SHP77 (cell line): ENCODE measurements around the gene AGBL5.

Experiments used
- DNase-seq, 2 experiments: peaks; one replicate each; lab custom pipeline; 2025; lab: John Stamatoyannopoulos, UW

The AGBL5 gene, protein sequence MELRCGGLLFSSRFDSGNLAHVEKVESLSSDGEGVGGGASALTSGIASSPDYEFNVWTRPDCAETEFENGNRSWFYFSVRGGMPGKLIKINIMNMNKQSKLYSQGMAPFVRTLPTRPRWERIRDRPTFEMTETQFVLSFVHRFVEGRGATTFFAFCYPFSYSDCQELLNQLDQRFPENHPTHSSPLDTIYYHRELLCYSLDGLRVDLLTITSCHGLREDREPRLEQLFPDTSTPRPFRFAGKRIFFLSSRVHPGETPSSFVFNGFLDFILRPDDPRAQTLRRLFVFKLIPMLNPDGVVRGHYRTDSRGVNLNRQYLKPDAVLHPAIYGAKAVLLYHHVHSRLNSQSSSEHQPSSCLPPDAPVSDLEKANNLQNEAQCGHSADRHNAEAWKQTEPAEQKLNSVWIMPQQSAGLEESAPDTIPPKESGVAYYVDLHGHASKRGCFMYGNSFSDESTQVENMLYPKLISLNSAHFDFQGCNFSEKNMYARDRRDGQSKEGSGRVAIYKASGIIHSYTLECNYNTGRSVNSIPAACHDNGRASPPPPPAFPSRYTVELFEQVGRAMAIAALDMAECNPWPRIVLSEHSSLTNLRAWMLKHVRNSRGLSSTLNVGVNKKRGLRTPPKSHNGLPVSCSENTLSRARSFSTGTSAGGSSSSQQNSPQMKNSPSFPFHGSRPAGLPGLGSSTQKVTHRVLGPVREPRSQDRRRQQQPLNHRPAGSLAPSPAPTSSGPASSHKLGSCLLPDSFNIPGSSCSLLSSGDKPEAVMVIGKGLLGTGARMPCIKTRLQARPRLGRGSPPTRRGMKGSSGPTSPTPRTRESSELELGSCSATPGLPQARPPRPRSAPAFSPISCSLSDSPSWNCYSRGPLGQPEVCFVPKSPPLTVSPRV

DNA sequence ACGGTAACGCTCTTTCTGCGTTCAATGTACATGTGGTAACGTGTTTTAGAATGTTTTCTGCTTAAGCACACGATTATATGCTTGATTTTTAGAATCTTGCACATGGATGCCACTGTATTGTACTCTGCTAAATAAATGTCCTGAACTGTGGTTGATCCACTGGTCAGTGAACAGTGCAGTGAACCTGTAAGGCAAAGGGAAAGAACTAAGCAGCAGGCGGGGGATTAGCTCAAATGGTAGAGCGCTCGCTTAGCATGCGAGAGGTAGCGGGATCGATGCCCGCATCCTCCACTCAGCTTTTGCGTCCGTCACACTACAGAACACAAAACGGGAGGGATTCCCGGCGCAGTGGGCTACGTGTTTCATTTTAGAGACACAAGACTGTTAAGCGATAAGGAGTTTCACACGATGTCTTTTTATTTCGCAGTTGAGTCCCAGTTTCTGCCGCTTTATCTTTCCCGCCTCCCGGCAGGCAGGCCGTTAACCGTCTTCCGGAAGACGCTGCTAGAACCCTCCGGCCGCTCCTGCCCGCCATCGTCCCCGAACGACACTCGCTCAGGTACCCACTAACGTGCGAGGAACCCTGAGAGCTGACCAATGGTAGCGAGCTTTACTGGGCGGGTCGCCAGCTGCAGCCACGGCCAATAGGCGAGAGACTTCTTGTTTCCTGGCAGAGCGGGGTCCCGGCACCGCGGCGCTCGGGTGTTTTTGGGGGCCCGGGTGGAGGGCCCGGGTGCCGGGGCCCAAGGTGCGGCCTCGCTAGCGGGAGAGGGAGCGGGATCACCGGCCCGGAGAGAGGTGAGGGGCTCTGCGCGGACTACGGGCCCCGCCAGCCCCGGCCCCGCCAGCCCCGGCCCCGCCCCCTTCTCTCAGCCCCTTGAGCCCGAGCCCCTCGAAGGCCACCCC lies at the start of gene AGBL5:
TSS of gene AGBL5 (plus strand) at position 673 of the 906 bp plus-strand sequence. CDS start 1,291 bp downstream, outside the sequence.
- peak; percentile 84 to 87 for DNase-seq

DNA sequence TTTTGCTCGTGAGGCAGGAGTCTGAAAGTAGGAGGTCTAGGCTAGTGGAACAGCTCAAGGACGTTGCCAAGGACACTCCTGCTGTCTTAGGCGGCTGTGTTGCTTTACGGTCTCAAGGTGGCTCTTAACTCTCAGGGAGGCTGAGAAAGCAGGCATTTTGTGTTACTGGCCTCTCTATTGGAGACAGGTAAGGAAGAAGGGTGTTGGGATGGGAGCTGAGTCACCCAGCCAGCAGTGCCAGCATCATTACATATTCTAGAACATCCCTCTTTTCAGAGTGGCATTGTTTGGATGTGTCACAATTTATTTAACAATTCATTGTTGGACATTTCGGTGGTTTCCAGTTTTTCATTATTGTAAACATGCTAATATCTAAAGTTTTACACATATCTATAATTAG lies 49.5 kb upstream of the AGBL5 start:
- no peak for DNase-seq

DNA sequence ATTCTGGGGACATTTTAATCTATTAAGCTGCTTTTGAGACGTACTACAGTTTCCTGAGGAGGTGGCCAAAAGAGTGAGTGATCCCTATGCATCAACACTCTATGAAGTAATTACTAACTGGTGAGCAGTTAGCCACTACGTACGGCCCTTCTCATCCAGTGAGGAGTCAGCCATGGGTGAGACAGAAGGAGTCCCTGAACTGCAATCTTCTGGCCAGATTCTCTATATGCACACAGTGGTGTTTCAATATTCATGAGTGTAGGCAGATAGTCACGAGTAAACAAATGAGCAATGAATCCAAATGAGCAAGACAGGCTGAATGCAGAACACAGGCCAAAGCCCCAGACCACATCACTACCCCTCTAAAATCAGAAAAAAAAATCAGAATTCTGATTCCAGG lies 48.5 kb upstream of the AGBL5 start:
- DNase-seq = no peak

DNA sequence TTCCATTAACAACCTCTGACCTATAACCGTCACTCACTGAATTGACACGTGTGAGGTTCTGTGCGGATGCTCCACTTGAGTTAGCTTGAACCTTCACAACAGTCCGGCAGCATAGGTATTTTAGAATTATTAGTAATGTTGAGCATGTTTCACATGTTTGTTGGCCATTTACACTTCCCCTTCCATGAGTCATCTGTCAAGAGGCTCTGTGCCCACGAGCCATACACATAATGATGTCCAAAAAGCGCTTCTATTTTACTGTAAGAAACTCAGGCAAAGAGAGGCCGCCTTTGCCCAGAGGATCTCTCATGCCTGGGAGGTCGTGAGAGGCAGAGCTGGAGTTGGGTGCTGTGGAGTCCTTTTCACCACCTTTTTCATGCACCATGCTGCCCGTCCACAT lies 47.6 kb upstream of the AGBL5 start:
- no peak for DNase-seq

DNA sequence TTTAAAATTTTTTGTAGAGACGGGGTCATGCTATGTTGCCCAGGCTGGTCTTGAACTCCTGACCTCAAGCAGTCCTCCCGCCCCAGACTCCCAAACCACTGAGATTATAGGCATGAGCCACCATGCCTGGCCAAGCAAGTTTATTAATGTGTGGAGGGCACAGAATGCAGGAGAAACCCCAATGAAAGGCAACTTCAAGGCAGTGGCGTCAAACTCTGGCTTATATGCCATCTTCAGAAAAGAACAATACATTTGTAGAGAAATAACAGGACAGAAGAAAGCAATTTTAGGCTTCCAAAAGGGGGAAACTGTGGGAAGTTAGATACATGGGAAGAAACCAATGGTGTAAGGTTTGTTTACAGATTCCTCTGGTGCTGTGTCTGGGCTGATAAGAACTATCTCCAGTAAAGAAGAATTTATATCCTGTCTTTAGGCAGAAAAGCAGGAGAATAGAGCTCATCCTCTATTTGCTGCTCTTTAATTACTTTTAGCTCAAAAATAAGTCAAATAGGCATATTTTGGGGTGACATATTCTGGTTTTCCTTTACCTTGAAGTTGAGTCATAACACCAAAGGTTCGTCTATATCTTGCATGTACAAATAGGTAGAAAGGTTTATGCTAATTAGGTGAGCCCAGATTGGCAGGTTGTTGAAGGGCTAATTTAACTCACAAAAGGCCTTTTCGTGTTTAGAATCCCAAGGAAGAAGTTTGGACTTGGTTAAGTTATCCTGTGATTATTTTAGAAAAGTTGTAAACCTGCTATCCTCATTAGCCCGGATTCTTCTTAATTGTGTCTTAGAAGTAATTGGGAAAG lies 44.7 kb upstream of the AGBL5 start:
- DNase-seq = no peak

DNA sequence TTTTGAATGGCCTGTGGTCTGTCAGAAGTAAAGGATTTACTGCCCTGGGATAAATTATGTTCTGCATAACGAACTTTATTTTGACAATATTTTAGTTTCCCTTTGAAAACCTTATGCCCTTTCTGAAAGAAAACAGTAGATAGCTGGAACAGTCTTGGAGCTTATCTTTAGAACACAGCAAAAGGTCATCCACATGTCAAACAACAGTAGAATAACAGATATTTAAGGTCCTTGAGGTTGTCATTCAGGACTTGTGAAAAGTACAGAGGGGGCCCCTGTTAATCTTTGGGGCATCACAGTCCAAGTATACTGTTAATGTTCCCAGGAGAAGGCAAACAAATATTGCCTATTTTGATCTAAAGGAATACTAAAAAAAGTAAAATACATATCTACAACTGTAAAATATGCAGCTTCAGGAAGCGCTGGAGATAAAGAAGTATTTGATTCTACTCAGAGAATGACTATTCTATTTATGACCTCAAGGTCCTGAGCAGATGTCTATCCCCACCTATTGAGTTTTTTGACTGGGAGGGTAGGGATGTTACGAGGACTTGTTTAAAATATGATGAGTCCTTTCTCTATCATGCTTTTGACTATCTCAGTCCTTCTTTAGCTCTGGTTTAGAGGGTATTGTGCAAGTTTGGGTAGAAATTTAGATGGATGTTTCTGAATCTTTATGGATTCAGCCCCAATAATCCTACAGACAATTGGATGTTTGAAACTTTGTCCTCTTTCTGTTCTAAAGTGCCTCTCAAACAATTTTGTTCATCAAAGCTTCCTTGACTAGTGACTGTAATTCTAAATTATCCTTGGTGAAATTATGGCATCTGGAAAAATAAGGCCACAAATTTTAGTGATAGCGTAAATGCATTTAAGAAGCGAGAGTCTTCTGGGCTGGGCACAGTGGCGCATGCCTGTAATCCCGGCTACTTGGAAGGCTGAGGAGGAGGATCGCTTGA lies 43.8 kb upstream of the AGBL5 start:
- no peak for DNase-seq

DNA sequence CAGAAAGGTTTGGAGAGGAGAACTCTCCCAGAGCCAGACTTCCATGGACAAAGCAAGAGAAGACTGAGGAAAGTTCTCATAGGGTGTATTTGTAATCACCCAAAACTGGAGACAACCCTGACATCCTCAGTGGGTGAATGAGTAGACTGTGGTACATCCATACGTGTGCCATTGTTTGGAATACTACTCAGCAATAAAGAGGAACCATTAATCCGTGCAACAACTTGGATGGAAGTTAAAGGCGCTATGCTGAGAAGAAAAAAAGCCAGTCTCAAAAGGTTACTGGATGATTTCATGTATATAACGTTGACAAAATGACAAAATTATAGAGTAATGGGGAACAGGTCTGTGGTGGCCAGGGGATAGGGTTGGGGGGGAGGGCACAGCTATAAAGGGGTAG lies 42.8 kb upstream of the AGBL5 start:
- DNase-seq = no peak

DNA sequence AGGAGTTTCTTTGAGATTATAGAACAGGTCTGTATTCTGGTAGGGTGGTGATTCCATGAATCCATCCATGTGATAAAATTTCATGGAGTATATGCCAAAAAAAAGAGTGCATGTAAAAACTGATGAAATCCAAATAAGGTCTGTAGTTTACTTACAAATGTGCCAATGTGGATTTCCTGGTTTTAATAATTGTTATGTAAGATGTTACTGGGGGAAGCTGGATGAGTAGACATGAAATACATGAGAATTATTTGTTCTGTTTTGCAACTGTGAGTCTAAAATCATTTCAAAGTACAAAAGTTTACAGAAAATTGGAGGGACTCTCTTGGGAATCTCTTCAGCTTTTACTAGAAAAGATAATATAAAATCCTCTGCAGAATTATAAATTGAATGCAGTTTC lies 42.4 kb upstream of the AGBL5 start:
- no peak for DNase-seq

DNA sequence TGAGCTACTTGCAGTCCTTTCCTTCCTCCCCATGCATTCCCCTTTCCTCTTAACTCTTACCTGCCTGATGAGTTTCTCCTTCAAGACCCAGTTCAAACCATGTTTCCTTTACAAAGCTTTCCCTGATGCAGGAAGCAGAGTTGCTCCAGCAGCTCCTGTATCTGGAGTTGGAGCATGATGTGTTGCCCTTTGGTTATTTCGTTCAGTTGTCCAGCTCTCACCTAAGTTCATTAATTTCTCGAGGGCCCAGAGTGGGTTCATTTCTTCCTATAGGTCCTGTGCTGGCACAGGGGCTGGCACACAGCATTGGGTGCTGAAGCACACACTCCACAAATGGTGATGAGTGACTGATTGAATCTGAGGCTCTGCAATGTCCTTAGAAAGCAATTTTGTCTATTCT lies 41.8 kb upstream of the AGBL5 start:
- no peak for DNase-seq

DNA sequence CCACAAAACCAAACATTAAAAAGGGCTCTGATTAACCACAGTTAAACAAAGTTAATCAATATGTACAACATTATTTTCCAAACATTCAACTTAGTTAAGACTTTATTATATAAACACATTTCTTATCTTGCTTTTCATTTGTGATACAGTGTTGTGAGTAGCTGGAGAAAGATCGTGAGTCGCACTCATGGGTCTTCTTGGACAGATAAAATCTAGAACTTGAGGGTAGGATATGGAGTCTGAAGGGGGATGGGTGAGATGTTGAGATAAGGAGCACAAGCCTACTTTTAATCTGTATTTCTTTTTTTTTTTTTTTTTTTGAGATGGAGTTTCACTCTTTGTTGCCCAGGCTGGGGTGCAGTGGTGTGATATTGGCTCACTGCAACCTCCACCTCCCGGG lies 41.3 kb upstream of the AGBL5 start:
- no peak for DNase-seq

DNA sequence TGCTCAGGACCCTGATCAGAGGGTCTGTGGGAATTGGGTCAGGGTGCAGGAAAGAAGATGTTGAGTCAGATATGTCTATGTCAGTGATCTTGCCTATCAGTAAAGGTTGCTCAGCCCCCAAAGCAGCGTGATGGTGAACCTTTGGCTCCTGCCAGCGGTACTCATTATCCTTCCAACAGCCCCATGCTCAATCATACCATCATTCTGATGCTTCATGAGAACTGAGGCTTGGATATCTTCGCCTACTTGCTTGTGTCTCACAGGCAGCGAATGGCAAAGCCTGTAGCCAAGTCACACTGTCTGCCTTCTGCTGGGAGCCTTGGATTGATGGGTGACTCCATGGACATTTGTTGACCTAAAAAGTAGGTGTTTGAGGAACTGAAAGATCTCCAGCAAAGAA lies 37.7 kb upstream of the AGBL5 start:
- DNase-seq = no peak

DNA sequence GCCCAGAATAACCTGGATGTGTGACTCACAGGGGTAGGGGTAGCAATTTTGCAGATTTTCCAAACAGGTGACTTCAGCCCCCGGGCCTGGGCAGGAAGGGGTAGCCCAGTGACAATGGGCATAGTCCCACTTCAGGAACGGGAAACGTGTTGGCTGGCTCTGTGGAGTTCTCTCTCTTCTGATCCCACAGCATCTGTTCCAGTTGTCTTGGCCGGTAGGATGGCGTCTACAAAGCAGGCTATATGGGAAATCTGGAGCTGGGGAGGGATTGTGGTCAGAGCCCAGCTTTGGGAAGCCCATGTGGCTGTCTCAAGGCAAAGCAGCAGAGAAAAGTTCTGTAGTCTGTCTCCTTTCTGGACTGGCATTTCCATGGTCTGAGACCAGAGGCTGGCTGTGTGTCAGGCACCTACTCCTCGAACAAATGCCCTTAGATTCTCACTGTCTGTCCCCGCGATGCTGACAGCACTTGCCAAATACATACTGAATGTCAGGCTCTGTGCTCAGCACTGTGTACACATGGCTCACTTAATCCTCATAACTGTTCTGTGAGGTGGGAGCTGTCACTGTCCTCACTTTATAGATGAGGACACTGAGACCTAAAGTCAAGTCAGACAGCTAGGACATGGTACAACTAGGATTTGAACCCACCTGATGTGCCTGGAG lies 36.6 kb upstream of the AGBL5 start:
- peak in 1 of 2 experiments; percentile 26 for DNase-seq

DNA sequence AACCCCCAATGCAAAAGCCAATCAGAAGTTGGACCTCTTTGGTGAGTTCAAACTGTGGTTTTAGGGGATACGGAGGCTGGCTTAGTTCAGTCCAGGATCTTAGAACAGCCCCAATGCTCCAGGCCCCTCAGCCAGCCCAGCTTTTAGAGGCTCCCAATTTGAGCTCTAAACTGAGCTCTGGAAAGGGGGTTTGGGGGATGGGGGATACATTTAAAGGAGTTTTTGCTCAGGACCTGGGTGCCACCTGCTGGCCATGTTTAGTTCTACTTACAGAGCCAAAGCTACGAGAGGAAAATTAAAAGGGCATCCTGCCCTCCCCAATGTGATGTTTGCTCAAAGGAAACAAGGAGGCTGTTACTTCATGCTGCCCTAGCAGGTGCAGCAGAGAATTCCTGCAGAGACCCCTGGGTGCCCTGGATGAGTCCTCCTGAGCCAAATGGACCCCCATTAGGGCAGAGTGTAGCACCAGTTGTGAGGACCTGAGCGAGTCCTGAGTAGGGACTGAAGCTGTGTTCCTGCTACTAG lies 34.6 kb upstream of the AGBL5 start:
- DNase-seq = peak; percentile 79 to 85

DNA sequence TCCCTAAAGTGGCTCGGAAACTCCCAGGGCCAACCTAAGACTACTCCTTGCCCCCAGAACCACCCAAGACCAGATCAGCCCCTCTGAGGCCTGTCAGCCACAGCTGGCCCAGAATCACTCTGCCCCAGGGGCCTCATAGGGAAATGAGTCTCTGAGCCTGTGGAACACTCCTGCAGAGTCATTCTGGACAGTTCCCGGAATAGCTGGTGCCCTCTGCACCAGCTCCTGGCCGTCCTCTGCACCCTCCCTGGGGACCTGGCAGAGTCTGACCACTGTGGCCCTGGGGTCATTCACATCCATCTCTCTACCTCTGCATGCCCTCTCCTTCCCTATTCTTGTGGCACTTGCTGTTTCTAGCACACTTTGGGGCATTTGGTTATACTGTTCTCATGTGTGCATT lies 33.3 kb upstream of the AGBL5 start:
- DNase-seq = no peak

DNA sequence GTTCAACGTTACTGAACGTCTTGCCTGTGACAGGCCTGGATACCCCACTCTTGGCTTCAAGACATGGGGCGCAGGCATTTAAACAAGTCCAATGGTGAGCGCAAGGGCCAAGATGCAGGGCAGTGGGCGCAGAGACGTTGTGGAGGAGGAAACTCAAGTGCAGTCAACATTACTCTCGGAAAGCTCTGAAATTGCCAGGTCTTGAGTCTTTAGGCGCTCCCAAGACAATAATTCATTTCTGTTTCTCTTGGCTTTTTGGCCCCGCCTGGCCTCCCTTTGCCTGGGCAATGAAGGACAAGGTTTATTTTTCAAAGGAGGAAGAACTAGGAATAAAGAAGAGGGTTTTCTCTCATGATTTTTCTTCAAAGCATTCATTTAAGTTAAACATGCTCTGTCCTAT lies 32.0 kb upstream of the AGBL5 start:
- no peak for DNase-seq

DNA sequence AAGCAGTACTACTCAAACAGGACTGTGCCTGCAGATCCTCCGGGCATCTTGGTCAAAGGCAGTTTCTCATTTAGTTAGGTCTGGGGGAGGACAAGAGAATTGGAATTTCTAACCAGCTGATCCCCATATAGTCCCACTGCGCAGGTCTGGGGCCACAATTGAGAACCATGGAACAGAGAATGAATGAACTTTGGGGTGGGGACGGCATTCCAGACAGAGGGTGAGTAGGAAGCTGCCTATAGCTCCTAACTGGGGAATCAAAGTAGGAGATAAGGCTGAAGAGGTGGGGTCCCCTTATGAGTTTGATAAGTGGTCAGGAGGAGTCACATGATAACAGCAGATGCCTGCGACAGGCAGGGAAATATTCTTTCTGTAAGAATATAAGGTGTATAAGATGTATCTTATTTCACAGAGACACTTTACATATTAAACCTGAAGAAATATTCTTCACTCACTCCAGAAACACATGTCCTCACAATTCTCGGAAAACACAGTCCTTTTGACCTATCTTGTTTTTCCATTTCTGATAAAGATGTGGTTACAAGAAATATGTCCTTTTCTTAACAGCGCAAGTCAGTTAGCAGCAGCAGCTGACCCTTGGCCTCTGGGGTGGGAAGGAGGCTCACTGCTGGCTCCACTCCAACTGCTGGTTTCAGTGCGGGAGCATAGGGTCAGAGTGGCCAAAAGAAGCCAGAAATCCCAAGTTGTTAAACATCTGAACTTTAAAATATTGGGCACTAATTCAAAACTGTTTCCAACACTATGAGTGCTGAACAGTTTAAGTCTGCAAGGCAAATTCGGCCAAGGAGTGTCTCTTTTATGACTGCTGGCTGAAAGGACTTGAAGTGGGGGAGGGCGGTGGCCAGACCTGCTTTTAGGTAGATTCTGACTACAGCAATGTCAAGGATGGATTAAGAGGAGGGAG lies 31.3 kb upstream of the AGBL5 start:
- no peak for DNase-seq

DNA sequence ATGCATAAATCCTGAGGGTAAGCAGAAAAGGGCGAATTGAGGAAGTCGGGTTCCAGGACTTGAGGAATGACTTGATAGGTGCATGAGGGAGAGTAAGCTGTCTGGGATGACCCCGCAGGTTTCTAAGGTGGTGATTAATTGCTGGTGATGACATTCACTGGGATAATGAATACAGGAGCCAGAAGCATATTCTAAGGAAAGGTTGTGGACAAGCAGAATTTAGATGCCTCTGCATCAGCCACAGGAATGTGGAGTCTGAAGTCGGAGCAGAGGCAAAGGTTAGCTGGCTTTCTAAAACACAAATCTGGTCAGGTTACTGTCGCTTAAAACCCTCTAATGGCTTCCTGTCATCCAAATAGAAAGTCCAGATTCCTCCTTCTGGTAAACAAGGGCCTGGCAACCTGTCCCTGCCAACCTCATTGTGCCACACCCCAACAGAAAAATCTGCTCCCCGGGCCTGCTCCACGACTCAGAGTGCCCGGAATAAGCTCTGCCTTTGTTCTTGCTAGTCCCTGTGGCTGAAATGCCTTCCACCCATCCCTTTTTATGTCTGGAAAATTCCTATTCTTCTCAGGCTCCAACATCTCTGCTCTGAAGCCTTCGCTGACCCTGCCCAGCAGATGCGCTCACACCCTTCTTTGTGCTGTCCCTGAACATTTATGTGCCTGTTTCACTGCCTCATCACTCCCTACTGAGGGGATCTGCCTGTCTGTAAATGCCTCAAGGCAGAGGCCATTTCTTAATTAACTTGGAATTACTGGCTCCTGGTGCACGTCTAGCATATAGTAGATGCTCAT lies 30.0 kb upstream of the AGBL5 start:
- DNase-seq = no peak
